Subcutaneous adipose tissue (tissue), 4 donors: ENCODE measurements around the gene USP38. TPM values are rescaled to one million over a fixed set of nuclear protein-coding genes. Genes with fewer than 3 reads are reported as not detected.

ENCODE experiments used
- total RNA-seq, 4 donors: library from RNA; depleted of rRNA; stranded (reverse); fragments of >200 nt; gene quantifications; one replicate each; pipeline ENCODE4 v1.1.0, GENCODE V29; 2016
- TF ChIP-seq, protein P1 (sequence below): fragments of 450-650 bp; IDR thresholded peaks from one replicate; pipeline ENCODE4 v1.5.1; 2016; ENCODE audit warnings: low read depth, mild to moderate bottlenecking, control low read depth, antibody characterized with exemption, moderate library complexity

Gene USP38, protein sequence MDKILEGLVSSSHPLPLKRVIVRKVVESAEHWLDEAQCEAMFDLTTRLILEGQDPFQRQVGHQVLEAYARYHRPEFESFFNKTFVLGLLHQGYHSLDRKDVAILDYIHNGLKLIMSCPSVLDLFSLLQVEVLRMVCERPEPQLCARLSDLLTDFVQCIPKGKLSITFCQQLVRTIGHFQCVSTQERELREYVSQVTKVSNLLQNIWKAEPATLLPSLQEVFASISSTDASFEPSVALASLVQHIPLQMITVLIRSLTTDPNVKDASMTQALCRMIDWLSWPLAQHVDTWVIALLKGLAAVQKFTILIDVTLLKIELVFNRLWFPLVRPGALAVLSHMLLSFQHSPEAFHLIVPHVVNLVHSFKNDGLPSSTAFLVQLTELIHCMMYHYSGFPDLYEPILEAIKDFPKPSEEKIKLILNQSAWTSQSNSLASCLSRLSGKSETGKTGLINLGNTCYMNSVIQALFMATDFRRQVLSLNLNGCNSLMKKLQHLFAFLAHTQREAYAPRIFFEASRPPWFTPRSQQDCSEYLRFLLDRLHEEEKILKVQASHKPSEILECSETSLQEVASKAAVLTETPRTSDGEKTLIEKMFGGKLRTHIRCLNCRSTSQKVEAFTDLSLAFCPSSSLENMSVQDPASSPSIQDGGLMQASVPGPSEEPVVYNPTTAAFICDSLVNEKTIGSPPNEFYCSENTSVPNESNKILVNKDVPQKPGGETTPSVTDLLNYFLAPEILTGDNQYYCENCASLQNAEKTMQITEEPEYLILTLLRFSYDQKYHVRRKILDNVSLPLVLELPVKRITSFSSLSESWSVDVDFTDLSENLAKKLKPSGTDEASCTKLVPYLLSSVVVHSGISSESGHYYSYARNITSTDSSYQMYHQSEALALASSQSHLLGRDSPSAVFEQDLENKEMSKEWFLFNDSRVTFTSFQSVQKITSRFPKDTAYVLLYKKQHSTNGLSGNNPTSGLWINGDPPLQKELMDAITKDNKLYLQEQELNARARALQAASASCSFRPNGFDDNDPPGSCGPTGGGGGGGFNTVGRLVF
- total RNA-seq: 10 to 100 TPM; 18.1 to 27.2 (median 20.0) TPM

DNA sequence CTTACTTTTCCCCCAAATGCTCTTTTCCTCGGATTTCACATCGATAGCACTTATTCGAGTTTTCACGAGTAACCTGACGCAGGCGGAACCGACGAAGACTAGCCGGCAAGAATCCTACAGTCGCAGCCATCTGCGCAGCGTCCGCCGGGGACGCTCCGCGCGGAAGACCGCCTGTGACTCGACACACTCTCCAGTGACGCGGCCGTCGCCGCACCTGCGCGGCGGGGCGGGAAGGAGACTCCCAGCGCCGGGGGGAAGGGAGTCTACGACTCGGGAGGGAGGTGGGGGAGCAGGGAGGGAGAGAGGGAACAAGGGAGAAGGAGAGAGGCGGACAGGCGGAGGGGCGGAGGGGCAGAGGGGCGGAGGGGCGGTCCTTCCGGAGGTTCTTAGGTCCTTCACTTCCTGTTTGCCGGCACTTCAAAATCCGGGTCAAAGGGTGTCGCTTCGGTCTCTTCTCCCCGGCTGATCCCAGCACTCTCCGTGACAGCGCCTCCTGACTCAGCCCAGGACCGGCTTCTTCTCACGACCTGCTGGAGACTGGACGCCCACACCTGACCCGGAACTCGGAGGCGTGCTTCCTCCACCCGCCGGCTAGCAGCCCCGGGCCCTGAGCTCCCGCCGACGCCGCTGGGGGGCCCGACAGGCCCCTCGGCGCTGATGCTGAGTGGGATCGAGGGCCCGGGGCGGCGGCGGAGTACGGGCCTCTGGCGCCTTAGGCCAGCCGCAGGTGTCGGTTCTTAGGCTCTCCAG lies at the start of gene USP38:
USP38 (plus strand) TSS at position 415 of the 750 bp plus-strand sequence. CDS start 534 bp downstream, outside the sequence.
- TF ChIP-seq, protein P1, sequence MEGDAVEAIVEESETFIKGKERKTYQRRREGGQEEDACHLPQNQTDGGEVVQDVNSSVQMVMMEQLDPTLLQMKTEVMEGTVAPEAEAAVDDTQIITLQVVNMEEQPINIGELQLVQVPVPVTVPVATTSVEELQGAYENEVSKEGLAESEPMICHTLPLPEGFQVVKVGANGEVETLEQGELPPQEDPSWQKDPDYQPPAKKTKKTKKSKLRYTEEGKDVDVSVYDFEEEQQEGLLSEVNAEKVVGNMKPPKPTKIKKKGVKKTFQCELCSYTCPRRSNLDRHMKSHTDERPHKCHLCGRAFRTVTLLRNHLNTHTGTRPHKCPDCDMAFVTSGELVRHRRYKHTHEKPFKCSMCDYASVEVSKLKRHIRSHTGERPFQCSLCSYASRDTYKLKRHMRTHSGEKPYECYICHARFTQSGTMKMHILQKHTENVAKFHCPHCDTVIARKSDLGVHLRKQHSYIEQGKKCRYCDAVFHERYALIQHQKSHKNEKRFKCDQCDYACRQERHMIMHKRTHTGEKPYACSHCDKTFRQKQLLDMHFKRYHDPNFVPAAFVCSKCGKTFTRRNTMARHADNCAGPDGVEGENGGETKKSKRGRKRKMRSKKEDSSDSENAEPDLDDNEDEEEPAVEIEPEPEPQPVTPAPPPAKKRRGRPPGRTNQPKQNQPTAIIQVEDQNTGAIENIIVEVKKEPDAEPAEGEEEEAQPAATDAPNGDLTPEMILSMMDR: no peak

GRCh38 chr4:143135358-143135757 lies 49.4 kb upstream of the USP38 start:
- TF ChIP-seq, protein P1: no peak

DNA sequence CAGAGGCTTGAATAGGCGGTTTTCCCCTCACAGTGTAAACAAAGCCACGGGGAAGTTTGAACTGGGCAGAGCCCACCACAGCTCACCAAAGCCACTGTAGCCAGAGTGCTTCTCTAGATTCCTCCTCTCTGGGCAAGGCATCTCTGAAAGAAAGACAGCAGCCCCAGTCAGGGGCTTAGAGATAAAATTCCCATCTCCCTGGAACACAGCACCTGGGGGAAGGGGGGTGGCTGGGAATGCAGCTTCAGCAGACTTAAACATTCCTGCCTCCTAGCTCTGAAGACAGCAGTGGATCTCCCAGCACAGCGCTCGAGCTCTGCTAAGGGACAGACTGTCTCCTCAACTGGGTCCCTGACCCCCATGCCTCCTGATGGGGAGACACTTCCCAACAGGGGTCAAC lies 44.0 kb upstream of the USP38 start:
- TF ChIP-seq, protein P1: no peak

GRCh38 chr4:143148521-143148920 lies 36.2 kb upstream of the USP38 start:
- TF ChIP-seq, protein P1: no peak

DNA sequence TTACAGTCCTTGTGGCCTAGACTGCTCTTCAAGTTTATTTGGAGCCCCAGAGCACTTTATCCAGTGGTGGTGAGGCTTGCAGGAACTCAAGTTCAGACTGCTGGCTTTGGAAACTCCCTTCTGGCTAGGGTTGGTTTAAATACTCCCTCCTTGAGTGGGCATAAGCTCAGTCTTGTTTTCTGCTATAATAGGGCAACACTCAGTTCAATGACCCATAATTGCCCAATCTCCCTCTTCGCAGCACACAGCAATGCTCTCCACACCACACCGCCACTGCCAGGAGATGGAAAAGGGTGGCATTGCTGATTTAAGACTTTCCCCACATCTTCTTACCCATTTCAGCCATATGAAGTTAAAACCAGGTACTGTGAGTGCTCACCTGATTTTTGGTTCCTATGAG lies 27.9 kb upstream of the USP38 start:
- TF ChIP-seq, protein P1: no peak

DNA sequence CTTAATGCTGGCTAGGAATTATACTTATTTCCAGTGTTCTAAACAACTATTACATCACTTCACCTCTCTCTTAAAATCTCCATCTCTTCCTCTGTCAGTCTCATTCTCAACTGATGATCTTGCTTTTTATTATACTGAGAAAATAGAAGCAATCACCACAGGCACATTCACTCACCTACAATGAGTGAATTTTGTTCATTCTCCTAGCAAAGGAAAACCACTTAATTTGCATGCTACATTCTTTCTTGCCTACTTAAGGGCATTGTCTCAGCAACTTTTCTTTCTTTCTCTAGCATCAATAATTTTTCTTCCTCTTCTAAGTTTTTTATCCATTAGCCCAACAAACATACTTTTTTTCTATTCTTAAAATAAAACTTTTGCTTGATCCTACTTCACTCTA lies 21.1 kb upstream of the USP38 start:
- TF ChIP-seq, protein P1: no peak
